COR-L47 (cell line): ENCODE results near the gene GP1BB.

Experiments used
- DNase-seq: peaks from one replicate; lab custom pipeline; 2025; lab: John Stamatoyannopoulos, UW

GP1BB gene

GRCh38 chr22:19727310-19728150, 4.2 kb downstream of the GP1BB start:
- no peak for DNase-seq

DNA sequence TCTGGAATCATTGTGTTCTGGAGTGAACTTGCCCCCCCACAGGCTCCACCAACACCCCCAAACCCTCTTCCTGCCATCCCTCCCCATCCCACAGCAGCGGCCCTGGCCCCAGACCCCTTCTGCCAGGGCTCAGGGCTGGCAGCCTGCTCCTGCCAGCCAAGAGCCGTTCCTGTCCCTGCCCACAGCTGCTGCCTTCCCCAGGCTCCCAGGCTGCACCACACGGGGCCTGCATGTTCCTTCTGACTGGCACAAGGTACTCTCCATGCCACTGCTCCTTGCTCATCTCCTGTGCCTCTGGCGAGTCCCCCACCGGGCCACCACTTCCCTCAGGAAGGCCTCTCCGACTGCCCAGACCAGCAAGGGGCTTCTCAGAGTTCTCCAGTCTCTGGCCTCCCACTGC, 4.9 kb downstream of the GP1BB start:
- no peak for DNase-seq

DNA sequence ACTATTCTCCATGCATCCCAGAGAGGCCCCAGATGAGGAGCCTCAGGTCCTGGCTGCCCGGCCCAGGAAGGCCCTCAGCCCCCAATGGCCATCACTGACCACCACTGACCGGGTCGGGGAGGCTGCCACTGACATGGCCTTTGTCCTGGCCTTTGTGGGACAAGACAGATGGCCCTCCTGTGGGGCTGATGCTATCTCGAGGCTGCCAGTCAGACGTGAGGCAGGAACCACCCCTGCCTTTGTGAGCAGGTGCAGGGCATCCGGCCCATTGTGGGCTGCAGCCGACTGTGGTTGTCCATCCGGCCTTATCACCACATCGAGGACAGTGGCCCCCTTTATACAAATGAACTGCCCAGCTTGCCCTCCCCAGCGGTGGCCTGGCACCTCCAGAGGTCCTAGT, 5.5 kb downstream of the GP1BB start:
- DNase-seq = no peak

GRCh38 chr22:19729507-19729906, 6.2 kb downstream of the GP1BB start:
- DNase-seq = no peak

DNA sequence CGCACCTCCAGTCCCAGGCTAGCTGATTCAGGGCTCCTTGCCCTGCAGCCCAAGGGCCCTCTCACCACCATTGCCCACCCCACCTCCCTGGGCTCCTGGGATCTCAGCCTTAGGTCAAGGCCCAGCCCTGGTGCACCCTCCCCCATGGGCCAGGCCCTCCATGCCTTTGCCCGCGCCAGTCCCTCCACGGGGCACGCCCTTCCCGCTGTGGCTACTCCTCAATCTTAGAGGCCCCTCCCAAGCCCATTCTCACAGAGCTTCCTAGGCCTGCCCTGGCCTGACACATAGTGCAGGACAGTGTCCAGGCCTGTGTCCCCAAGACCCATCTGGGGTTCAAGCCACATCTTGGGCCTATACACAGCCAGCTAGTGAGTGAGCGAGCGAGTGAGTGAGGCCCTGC, 6.9 kb downstream of the GP1BB start:
- DNase-seq = no peak

DNA sequence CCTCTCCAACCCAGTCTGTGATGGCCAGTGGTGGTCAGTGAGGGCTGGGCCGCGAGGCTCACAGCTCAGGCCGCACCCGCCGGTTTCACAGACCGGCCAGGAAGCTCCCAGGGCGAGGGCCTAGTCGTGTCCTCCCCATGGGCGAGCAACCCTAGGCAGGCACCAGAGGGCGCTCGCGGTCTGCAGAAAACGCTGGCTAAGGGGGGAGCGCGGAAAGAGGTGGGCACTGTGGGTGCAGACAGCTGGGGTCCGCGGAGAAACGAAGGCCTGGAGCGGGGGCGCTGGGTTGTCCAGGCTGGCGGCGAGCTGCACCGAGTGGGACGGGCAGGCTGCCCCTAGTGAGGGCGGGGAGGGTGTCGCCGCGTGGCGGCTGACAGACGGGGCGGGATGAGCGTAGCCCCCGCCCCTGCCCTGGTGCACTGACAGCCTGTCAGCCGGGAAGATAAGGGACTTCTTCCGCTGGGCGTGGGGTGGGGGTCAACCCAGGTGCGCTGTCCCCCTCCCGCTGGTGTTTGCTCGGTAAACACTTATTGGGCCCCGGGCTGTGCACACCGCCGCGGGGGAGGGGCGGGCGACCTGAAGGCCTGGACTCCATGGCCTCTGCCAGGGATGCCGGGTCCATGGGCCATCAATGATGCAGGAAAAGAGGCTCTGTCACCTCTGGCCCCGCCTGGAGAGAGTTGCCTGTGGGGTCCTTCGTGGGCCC, 7.5 kb downstream of the GP1BB start:
- peak; percentile 69 for DNase-seq

DNA sequence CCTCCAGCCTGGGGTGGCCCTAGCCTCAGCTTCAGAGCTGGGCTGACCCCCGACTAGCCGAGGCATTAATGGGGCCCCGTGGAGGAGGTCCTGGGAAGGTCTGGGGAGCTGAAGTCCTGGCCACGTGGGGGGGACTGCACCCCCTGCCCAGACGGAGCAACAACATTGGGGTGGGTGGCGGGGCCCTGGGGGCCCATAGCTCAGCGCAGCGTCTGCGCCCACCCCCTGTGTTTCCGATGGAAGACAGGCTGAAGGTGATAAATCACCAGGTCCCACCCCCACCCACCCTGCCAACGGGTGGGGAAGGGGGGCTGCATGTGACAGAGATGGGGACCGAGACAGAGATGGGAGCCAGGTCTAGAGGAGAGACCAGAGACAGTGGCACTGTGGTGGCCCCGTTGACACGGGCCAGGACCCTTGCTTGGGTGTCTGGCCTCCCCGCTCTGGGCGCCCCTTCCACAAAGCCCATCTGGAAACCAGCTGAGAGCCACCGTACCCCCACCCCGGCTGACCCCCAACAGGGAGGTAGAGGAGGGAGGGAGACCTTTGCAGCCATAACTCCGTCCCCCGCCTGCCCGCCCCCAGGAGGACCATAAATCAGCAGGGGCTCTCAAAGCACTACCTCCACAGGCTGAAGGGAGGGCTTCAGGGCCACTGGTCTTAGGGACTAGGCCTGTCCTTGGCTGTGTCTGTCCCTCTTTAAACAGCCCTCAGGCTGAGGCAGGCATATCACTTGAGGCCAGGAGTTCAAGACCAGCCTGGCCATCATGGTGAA, 8.2 kb downstream of the GP1BB start:
- no peak for DNase-seq

GRCh38 chr22:19732403-19733113, 9.2 kb downstream of the GP1BB start:
- DNase-seq = no peak

GRCh38 chr22:19733755-19734154, 10.4 kb downstream of the GP1BB start:
- no peak for DNase-seq

- DNase-seq = no peak
Observed at GRCh38 chr22:19734163-19734562, 10.8 kb downstream of the GP1BB start.

GRCh38 chr22:19734837-19735382, 11.6 kb downstream of the GP1BB start:
- DNase-seq = no peak

GRCh38 chr22:19735665-19736510, 12.5 kb downstream of the GP1BB start:
- no peak for DNase-seq

GRCh38 chr22:19737846-19738663, 14.7 kb downstream of the GP1BB start:
- no peak for DNase-seq

- no peak for DNase-seq
Observed at GRCh38 chr22:19738664-19739447, 15.5 kb downstream of the GP1BB start.

DNA sequence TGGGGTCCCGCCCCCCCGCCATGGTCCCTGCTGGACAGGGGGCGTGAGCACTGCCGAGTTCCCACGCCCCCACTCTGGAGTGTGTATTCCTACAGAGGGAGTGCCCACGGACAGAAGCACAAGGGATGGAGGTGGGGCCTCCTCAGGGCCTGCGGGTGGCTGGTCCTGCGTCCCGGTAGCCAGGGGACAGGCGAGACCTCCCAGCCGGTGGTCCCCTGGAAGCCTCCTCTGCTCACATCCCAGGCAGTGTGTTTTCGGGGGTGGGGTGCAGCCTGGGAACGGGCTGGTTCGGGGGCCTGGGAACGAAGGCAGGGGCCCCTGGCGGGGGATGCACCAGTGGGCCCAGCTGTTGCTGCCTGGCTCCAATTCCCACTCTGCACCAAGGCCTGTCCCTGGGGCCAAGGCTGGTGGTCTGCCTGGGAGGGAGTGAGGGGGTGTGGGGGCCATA, 16.1 kb downstream of the GP1BB start:
- no peak for DNase-seq

DNA sequence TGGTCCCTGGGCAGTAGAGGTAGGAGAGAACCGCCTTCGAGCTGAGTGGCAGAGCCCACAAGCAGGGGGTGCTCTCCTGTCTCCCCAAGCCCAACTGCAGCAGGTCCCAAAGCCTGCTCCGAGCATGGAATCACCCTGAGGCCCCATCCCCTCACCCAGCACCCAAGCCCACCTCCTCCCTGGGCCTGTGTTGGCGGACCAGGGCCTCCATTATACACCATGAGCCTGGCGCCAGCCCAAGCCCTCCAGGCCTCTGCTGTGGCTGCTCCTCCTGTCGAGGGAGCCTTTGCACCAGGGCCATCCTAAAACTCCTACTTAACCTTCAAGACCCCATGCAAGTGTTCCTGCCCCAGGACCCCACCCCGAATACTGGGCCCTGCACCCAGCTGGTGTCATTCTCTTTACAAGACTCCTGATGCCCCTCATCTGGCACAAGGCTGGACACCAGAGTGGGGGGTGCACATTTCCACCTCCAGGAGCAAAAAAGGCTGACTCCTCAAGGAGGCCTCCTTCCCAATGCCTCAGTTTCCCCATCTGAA, 16.6 kb downstream of the GP1BB start:
- no peak for DNase-seq

DNA sequence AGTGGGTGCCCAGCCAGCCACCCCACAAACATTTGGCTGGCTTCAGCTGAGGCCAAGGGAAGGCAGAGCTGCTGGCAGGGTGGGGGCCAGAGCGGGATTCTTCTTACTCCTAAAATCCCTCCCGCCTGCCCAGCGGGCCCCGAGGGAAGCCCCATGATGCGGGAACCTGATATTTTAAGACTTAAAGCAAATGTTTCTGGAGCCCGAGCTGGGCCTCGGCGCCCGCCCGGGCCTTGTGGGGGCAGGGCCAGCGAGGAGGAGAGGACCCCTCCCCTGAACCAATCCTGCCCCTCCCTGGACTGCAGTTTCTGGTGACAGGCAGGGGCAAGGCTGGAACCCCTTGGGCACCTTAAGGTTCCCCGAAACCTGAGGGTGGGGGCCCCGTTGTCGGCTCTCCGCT, 17.2 kb downstream of the GP1BB start:
- no peak for DNase-seq

GRCh38 chr22:19741053-19741452, 17.7 kb downstream of the GP1BB start:
- no peak for DNase-seq
